GM23338 (cell line): ENCODE measurements around the gene CD7.

Experiments used
- CREB1 ChIP-seq: fragments of 250-450 bp; sonication (Bioruptor Pico); IDR thresholded peaks from 2 replicates; pipeline ENCODE4 v1.5.0; 2020; ENCODE audit warnings: low read depth, mild to moderate bottlenecking, moderate library complexity
- EZH2 ChIP-seq: fragments of 200-600 bp; sonication (generic); IDR thresholded peaks from one replicate; pipeline ENCODE4 v1.8.0; 2017; ENCODE audit warnings: antibody characterized with exemption, mild to moderate bottlenecking, low read depth; ENCODE audit not compliant: unreplicated experiment
- EZH2phosphoT487 ChIP-seq: fragments of 200-600 bp; sonication (generic); IDR thresholded peaks from one replicate; pipeline ENCODE4 v1.8.1; 2018; ENCODE audit warnings: antibody characterized with exemption; ENCODE audit not compliant: unreplicated experiment
- JUNB ChIP-seq: IDR thresholded peaks from one replicate; pipeline ENCODE4 v1.6.1; 2016; ENCODE audit warnings: antibody characterized with exemption; ENCODE audit not compliant: unreplicated experiment
- NANOG ChIP-seq: IDR thresholded peaks from 2 replicates; pipeline ENCODE4 v1.6.1; 2016; ENCODE audit warnings: antibody characterized with exemption, borderline replicate concordance
- POLR2AphosphoS5 ChIP-seq: IDR thresholded peaks from 2 replicates; pipeline ENCODE4 v1.6.1; 2016; ENCODE audit warnings: antibody characterized with exemption, low read depth
- STAT1 ChIP-seq: IDR thresholded peaks from one replicate; pipeline ENCODE4 v1.6.1; 2016; ENCODE audit warnings: antibody characterized with exemption; ENCODE audit not compliant: unreplicated experiment
- ZNF114 ChIP-seq: fragments of 250-450 bp; sonication (Bioruptor Pico); IDR thresholded peaks from 2 replicates; pipeline ENCODE4 v1.5.0; 2020; ENCODE audit warnings: mild to moderate bottlenecking, moderate library complexity
- ZNF331 ChIP-seq: fragments of 250-450 bp; sonication (Bioruptor Pico); IDR thresholded peaks from 2 replicates; pipeline ENCODE4 v1.5.0; 2020; ENCODE audit warnings: low read depth, mild to moderate bottlenecking, moderate library complexity
- ZNF462 ChIP-seq: fragments of 250-450 bp; sonication (Bioruptor Pico); IDR thresholded peaks from 2 replicates; pipeline ENCODE4 v1.5.0; 2020; ENCODE audit warnings: mild to moderate bottlenecking, moderate library complexity
- TF ChIP-seq, protein P1 (sequence below): IDR thresholded peaks from one replicate; pipeline ENCODE4 v1.6.1; 2018; ENCODE audit warnings: antibody characterized with exemption; ENCODE audit not compliant: unreplicated experiment
- TF ChIP-seq, protein P2 (sequence below), 2 experiments: fragments of 200-600 bp in 1 of 2; sonication (generic) in 1 of 2; conservative IDR thresholded peaks; 2 replicates each; pipeline versions ENCODE4 v1.5.1 to v1.6.1; 2016 to 2017; ENCODE audit warnings: antibody characterized with exemption in 2 of 2, low read depth in 2 of 2, mild to moderate bottlenecking in 2 of 2, moderate library complexity in 1 of 2
- TF ChIP-seq, protein P3 (sequence below): IDR thresholded peaks from 2 replicates; pipeline ENCODE4 v1.6.1; 2016; ENCODE audit warnings: antibody characterized with exemption

DNA sequence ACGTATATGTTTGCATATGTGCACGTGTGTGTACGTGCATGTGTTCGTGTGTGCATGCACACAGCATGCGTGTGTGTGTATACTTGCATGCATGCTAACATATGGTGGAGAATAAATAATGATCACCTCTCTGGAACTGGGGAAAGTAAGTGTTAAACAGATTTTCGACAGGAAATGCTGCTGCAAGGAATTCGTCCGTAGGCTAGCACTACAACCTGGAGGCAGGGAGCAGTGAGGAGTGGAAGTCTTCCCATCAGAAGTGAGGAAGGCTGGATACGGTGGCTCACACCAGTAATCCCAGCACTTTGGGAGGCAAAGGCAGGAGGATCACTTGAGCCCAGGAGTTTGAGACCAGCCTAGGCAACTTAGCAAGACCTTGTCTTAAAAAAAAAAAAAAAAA is 39.1 kb downstream of the CD7 start:
- TF ChIP-seq EZH2phosphoT487, result no peak
- TF ChIP-seq, protein P1, sequence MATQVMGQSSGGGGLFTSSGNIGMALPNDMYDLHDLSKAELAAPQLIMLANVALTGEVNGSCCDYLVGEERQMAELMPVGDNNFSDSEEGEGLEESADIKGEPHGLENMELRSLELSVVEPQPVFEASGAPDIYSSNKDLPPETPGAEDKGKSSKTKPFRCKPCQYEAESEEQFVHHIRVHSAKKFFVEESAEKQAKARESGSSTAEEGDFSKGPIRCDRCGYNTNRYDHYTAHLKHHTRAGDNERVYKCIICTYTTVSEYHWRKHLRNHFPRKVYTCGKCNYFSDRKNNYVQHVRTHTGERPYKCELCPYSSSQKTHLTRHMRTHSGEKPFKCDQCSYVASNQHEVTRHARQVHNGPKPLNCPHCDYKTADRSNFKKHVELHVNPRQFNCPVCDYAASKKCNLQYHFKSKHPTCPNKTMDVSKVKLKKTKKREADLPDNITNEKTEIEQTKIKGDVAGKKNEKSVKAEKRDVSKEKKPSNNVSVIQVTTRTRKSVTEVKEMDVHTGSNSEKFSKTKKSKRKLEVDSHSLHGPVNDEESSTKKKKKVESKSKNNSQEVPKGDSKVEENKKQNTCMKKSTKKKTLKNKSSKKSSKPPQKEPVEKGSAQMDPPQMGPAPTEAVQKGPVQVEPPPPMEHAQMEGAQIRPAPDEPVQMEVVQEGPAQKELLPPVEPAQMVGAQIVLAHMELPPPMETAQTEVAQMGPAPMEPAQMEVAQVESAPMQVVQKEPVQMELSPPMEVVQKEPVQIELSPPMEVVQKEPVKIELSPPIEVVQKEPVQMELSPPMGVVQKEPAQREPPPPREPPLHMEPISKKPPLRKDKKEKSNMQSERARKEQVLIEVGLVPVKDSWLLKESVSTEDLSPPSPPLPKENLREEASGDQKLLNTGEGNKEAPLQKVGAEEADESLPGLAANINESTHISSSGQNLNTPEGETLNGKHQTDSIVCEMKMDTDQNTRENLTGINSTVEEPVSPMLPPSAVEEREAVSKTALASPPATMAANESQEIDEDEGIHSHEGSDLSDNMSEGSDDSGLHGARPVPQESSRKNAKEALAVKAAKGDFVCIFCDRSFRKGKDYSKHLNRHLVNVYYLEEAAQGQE, result no peak
- no peak for TF ChIP-seq CREB1
- no peak for TF ChIP-seq EZH2
- TF ChIP-seq, protein P2, sequence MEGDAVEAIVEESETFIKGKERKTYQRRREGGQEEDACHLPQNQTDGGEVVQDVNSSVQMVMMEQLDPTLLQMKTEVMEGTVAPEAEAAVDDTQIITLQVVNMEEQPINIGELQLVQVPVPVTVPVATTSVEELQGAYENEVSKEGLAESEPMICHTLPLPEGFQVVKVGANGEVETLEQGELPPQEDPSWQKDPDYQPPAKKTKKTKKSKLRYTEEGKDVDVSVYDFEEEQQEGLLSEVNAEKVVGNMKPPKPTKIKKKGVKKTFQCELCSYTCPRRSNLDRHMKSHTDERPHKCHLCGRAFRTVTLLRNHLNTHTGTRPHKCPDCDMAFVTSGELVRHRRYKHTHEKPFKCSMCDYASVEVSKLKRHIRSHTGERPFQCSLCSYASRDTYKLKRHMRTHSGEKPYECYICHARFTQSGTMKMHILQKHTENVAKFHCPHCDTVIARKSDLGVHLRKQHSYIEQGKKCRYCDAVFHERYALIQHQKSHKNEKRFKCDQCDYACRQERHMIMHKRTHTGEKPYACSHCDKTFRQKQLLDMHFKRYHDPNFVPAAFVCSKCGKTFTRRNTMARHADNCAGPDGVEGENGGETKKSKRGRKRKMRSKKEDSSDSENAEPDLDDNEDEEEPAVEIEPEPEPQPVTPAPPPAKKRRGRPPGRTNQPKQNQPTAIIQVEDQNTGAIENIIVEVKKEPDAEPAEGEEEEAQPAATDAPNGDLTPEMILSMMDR (conservative IDR thresholded peaks at IDR 0.05; ENCODE audit: low read depth in 2 of 2), result no peak
- TF ChIP-seq POLR2AphosphoS5, result no peak
- TF ChIP-seq JUNB, result no peak
- TF ChIP-seq ZNF462 (CRISPR knock-in tag), result no peak
- no peak for TF ChIP-seq STAT1
- TF ChIP-seq ZNF114 (CRISPR knock-in tag), result no peak
- TF ChIP-seq NANOG, result no peak
- TF ChIP-seq, protein P3, sequence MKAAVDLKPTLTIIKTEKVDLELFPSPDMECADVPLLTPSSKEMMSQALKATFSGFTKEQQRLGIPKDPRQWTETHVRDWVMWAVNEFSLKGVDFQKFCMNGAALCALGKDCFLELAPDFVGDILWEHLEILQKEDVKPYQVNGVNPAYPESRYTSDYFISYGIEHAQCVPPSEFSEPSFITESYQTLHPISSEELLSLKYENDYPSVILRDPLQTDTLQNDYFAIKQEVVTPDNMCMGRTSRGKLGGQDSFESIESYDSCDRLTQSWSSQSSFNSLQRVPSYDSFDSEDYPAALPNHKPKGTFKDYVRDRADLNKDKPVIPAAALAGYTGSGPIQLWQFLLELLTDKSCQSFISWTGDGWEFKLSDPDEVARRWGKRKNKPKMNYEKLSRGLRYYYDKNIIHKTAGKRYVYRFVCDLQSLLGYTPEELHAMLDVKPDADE, result no peak
- TF ChIP-seq ZNF331, result no peak
